ENCODE measurements around the gene RNF14. TPM values are rescaled to one million over a fixed set of nuclear protein-coding genes. Genes with fewer than 3 reads are reported as not detected.

Gene RNF14
- total and polyA plus RNA-seq, 4 donors: 22.9 to 50.6 (median 32.5) TPM

- WGBS: under 1% methylated on average over 58 of the region's 58 CpGs
- Histone ChIP-seq H3K4me3 (ENCODE audit: low read depth in 1 of 3, low read length in 3 of 3) (peak within 1 kb of the TSS; percentile 49 to 79 (median 59)), H3K9me3 (ENCODE audit: control insufficient read depth in 4 of 4, low read length in 3 of 4) (no peaks in the 10 kb centered on the region), H3K36me3 (ENCODE audit: control insufficient read depth in 4 of 4, insufficient read depth in 3 of 4, low read depth in 1 of 4, low read length in 3 of 4) (peaks cover 0 to 3% (median 2%) of the 10 kb centered on the region in 4 donors), H3K27ac (ENCODE audit: low read depth in 1 of 2, low read length in 2 of 2) (peak within 1 kb of the TSS; percentile 94 to 97), H3K4me1 (ENCODE audit: control insufficient read depth in 4 of 4, insufficient read depth in 4 of 4, low read length in 3 of 4) (peaks cover 3 to 29% (median 14%) of the 10 kb centered on the region in 4 donors), H3K27me3 (ENCODE audit: control insufficient read depth in 4 of 4, insufficient read depth in 4 of 4, low read length in 3 of 4) (no peaks in the 10 kb centered on the region), H3K9ac (ENCODE audit: low read depth in 1 of 2, low read length in 2 of 2) (peak within 1 kb of the TSS; percentile 69 to 90)
- peak; percentile 82 for DNase-seq (ENCODE audit: low spot score)
- TF ChIP-seq RAD21 (IDR thresholded peaks at IDR 0.05) (no peak), SP1 (IDR thresholded peaks at IDR 0.05) (peak; percentile 28), CTCF (IDR thresholded peaks at IDR 0.05; ENCODE audit: low read depth, low read length, missing input control) (peak; percentile 28)
- TF ChIP-seq, protein P1, sequence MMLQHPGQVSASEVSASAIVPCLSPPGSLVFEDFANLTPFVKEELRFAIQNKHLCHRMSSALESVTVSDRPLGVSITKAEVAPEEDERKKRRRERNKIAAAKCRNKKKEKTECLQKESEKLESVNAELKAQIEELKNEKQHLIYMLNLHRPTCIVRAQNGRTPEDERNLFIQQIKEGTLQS (IDR thresholded peaks at IDR 0.05): no peak
Measured at GRCh38 chr5:142012792-142013388, 44.0 kb downstream of the RNF14 start, which contains the start of gene GNPDA1. Gene GNPDA1 (minus strand): TSS chr5:142013027. CDS start chr5:142012035, 992 bp downstream.

- TF ChIP-seq HNF4A (conservative IDR thresholded peaks at IDR 0.05) (peak; percentile 83), ZBTB33 (IDR thresholded peaks at IDR 0.05) (peak; percentile 14), FOXA2 (IDR thresholded peaks at IDR 0.05) (no peak), YY1 (IDR thresholded peaks at IDR 0.05) (peak; percentile 75), RAD21 (IDR thresholded peaks at IDR 0.05) (peak; percentile 4 to 33), RXRA (IDR thresholded peaks at IDR 0.05) (peak; percentile 34 to 57), FOXA1 (IDR thresholded peaks at IDR 0.05) (no peak), JUND (IDR thresholded peaks at IDR 0.05) (peak; percentile 61 to 69), SP1 (IDR thresholded peaks at IDR 0.05) (peak; percentile 71), NR2F2 (IDR thresholded peaks at IDR 0.05) (no peak), MAX (IDR thresholded peaks at IDR 0.05) (no peak), HNF4G (IDR thresholded peaks at IDR 0.05) (no peak)
- TF ChIP-seq, protein P2, sequence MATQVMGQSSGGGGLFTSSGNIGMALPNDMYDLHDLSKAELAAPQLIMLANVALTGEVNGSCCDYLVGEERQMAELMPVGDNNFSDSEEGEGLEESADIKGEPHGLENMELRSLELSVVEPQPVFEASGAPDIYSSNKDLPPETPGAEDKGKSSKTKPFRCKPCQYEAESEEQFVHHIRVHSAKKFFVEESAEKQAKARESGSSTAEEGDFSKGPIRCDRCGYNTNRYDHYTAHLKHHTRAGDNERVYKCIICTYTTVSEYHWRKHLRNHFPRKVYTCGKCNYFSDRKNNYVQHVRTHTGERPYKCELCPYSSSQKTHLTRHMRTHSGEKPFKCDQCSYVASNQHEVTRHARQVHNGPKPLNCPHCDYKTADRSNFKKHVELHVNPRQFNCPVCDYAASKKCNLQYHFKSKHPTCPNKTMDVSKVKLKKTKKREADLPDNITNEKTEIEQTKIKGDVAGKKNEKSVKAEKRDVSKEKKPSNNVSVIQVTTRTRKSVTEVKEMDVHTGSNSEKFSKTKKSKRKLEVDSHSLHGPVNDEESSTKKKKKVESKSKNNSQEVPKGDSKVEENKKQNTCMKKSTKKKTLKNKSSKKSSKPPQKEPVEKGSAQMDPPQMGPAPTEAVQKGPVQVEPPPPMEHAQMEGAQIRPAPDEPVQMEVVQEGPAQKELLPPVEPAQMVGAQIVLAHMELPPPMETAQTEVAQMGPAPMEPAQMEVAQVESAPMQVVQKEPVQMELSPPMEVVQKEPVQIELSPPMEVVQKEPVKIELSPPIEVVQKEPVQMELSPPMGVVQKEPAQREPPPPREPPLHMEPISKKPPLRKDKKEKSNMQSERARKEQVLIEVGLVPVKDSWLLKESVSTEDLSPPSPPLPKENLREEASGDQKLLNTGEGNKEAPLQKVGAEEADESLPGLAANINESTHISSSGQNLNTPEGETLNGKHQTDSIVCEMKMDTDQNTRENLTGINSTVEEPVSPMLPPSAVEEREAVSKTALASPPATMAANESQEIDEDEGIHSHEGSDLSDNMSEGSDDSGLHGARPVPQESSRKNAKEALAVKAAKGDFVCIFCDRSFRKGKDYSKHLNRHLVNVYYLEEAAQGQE (IDR thresholded peaks at IDR 0.05): peak; percentile 74
- TF ChIP-seq, protein P1 (IDR thresholded peaks at IDR 0.05): no peak
- Histone ChIP-seq H3K9me3 (ENCODE audit: control insufficient read depth in 4 of 4, low read length in 3 of 4) (no peaks in the 10 kb centered on the region), H3K27ac (ENCODE audit: low read depth in 1 of 2, low read length in 2 of 2) (peak overlapping the region; percentile 94 to 97), H3K9ac (ENCODE audit: low read depth in 1 of 2, low read length in 2 of 2) (peak overlapping the region in 1 of 2 donors; percentile 34), H3K27me3 (ENCODE audit: control insufficient read depth in 4 of 4, insufficient read depth in 4 of 4, low read length in 3 of 4) (no peaks in the 10 kb centered on the region), H3K4me3 (ENCODE audit: low read depth in 1 of 3, low read length in 3 of 3) (no peak overlapping the region), H3K36me3 (ENCODE audit: control insufficient read depth in 4 of 4, insufficient read depth in 3 of 4, low read depth in 1 of 4, low read length in 3 of 4) (no peaks in the 10 kb centered on the region), H3K4me1 (ENCODE audit: control insufficient read depth in 4 of 4, insufficient read depth in 4 of 4, low read length in 3 of 4) (peaks cover 3 to 29% (median 14%) of the 10 kb centered on the region in 4 donors)
- DNase-seq (ENCODE audit: low spot score): no peak
- 65% methylated on average over 16 of the region's 16 CpGs for WGBS
Measured at GRCh38 chr5:142013734-142014521, 45.0 kb downstream of the RNF14 start.

Data from liver (tissue), 9 donors.